ENCODE data around the gene AMPH.

GRCh38 chr7:38565289-38565688, 65.9 kb downstream of the AMPH start:
- TF ChIP-seq, protein P1, sequence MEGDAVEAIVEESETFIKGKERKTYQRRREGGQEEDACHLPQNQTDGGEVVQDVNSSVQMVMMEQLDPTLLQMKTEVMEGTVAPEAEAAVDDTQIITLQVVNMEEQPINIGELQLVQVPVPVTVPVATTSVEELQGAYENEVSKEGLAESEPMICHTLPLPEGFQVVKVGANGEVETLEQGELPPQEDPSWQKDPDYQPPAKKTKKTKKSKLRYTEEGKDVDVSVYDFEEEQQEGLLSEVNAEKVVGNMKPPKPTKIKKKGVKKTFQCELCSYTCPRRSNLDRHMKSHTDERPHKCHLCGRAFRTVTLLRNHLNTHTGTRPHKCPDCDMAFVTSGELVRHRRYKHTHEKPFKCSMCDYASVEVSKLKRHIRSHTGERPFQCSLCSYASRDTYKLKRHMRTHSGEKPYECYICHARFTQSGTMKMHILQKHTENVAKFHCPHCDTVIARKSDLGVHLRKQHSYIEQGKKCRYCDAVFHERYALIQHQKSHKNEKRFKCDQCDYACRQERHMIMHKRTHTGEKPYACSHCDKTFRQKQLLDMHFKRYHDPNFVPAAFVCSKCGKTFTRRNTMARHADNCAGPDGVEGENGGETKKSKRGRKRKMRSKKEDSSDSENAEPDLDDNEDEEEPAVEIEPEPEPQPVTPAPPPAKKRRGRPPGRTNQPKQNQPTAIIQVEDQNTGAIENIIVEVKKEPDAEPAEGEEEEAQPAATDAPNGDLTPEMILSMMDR (IDR thresholded peaks at IDR 0.05; ENCODE audit: insufficient read depth, low read length, poor library complexity, severe bottlenecking): no peak
- TF ChIP-seq EZH2phosphoT487 (conservative IDR thresholded peaks at IDR 0.05; ENCODE audit: low read length): no peak

Data from SU-DHL-6 (cell line).